Activated T-cell treated with anti-CD3 and anti-CD28 coated beads for 1 hour (primary cell): ENCODE results near the gene NEMP2.
"Not testable (repeated sequence)": the region's sequence is repeated elsewhere in the genome, so short reads cannot be mapped to it uniquely, and the experiment has no call there.

Experiments used
- DNase-seq: peaks from one replicate; pipeline ENCODE4 v3.0.0-alpha.2; 2020; ENCODE audit warnings: low read depth

NEMP2 gene

DNA sequence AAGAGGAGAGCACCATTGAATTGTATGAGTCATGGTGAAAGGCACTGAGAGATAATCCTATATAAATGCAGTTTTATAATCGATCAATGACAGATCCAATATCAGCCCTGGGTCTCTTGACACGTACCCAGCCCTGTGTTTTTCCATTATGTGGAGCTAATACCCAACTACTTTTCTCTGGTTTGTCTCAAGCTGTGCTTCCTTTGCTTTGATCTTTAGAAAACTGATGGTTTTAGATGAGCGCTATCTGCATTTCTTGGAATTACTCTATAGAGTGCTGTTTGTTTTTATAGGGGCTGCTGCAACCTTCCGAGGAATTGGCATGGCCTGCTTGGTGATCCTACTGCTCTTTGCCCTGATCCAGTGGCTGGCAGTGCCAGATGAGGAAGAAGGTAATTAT, 45.0 kb downstream of the NEMP2 start:
- DNase-seq: no peak

DNA sequence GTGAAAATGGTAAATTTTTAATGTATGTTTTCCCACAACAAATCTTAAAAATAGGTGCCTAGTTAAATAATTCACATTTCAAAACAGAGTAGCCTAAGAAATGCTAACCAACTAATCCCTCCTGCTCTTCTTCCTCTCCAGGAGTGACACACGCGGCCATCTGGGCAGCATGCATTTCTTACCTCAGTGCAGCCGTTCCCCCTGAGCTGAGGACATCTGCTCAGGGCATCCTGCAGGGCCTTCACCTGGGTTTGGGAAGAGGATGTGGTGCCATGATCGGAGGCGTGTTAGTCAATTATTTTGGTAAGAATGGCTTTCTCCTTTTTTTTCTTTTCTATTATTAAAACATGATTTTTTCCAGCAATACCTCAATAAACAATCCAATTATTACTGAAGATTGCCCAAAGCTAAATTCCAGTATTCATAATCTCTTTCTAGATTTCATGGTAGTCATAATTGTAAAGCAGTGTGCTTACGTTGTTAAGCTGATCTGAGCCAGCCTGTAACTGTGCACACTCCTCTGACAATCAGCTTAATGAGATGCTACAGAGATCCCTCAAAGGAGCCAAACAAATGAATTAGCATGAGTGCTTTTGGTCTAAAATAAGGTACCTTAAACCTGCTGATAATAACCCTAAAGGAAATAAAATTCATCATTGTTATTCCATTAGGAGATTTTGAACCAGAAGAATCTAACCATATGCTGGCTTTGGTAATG, 45.8 kb downstream of the NEMP2 start:
- DNase-seq: no peak

DNA sequence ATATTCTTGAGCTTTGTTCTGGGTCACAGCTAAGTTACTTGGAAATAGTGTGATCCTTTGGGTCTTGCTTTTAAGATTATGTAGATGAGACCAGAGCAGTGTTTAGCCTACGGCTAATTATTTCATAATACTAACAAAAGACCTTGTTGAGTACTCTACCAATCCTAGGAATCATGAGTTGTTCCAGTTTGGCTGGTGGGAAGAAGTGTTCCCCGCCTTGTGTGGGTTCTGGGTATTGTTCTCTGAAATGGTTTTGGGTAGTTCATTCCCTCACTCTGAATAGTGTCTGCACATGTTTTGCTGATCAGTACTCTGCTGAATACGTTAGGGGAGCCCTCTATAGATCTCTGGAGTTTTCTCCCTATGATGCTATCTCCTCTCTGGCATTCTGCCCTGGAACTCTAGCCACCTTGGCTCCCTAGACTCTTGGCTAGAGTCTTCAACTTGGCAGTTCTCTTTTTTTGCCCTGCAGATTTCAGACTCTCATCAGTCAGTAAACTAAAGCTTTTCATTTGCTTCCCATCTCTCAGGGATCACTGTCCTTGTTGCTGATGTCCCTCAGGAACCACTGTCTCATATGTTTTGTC, 48.4 kb downstream of the NEMP2 start:
- DNase-seq: no peak

DNA sequence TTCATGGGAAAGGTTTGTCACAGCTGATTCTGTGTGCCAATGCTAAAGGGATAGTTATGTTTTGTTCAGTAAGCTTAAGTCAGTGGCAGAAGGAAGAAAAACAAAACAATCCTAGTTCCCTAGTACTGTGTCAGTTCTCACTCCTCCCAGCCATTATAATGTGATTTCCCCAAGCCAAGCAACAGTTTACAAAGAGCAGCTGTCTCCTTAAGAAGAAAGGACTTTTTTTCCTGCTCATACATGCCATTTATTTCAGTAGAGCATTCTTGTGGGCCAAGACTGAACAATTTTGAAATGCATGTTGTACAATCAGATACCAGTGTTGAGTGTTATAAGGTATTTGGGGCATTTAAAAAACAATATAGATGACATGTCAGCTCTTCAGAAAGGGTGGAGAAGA, 52.1 kb downstream of the NEMP2 start:
- DNase-seq: no peak

DNA sequence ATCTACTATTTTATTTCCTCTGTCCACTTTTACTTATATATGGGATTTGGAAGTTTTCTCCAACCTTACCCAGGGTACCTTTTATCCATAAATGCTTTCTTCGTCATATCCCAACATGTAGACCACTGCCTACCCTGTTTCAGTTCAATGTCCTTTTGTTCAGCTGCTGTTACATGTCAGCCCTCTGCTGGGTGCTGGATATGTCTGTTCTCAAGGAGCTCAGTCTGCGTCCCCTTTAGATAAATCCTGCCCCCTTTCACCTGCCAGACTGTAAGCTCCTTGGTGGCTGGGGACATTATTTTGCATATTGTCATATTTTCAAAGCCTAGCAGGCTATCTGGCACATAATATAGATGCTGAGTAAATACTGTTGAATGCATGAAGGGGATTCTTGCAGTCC, 53.2 kb downstream of the NEMP2 start:
- no peak for DNase-seq

DNA sequence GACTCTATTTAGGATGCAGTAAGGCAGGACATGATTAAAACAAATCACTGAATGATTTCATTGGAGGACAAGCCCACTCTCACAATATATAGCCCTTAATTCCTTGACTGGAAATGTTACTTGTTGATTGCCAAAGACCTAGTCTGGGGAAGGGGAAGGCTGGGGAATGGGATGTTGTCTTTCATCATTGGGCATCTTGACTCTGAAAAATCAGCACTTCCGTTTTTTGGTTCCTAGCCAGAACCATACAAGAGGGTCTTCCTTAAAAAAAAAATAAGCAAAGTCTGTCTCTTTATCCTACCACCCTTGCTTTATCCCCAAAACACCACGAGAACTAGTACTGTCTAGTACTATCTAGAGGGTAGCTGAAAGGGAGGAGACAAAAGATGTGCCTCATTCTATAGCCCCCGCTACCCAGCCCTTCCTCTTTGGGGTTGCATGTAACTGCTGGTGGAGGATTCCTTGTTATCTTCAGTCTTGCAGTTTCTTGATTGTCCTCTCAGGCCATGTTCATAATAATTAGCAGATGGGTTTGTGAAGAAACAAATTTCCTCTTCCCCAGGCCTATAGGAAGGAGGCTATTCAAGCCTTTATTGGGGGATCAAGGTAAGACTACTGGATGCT, 55.8 kb downstream of the NEMP2 start:
- DNase-seq: no peak

DNA sequence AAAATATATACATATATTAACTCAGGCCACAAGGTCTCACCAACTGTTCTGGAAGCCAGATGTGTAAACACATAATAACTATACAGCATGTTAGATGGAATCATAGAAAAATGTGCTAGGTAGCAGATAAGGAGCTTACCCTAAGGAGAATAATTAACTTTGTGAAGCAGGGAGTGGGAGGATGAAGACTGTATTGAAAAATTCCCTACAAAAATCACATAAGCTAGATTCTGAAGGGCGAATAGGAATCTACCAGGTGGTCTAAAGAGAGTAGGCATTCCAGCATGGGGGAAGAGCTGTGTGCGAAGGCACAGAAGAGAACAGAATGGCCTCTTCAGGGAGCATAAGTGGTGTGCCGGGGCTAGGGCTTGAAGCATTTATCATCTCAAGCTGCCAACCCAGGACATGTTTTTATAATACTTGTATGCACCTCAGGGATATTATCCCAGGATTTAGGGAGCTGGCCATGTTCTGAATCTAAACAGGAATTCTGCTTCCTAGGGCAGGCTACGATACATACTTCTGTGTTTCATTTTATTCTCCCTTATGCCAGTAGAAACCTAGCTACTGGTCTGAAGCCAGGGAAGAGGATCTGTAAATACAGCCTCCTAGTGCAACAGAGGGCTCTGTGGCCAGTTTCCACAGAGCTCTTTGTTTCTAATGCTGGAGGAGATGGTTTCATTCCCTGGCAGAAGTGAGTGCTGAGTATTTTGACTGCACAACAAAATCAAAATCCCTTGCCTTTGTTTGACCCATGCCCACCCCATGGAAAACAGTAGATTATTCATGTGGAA, 56.7 kb downstream of the NEMP2 start:
- no peak for DNase-seq

DNA sequence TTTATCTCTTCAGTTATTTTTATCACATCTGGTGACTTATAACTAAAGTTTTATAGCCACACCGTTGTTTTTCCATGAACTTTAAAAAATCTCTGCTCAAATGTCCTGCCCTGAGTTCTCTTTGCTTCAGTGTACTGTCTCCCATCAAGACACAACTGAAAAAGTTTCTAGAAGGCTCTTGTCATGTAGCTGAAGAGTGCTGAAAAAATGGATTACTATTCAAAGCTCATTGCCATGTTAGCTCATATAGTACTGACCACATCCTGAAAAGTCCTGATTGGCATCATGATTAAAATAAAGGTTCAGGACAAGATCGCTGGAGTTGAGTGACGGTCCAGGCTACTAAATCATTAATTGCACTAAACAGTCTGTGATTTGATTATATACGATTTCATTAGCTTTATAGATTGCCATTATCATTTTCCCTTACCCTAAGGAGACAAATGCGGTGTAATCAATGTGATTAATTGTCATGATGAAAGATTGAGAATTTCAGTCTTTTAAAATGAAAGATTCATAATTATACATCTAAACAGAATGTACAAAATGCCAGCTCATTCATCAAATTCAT, 64.2 kb downstream of the NEMP2 start:
- no peak for DNase-seq

DNA sequence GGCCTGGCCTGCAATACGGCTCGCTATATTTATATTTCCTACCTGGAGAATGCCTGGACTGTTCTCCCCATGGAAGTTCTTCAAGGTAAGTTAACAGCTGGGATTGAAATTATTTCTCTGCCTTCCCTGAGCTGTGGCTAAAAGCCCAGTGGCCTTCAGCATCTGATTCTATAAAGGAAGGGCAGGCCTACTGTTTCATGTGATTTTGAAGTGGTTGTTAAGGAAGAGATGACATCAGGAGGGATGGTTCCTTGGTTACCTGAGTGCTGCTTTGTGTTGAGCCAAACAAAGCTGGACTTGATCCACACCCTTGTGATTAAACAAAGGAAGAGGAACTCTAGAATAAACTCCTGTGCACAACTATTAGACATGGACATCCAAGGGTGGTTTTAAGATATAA, 64.8 kb downstream of the NEMP2 start:
- DNase-seq: no peak

DNA sequence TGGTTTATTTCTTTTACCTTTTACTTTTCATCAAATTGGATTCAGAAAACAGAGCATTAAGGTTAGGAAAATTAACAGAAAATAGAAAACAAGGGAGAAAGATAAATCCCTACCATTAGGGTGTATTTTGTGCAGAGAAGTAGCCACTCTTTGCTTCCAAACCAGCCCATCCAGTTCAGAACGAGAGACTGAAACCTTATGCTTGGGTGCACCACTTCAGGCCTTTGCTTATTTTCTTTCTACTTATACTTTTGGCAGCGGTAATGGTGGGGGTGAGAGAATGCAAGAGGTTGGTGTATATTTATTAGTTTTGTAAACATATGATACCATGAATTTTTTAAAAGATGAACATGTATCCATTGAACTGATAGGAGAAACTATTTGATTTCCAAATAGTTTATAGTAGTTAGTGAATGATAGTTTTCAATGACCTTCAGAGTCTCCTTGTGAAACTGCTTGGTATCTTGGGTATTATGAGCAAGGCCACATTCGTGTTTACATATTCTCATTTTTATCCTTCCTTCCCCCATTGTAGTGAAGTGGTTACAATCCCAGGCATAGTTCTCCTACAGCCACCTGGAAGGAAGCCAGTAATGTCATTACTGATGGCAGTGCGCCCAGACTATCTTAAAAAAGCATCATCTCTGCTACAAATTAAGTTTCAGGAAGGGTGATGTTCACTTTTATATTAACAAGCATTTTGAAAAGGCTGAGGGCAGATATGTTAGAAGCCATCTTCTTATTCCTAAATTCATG, 65.5 kb downstream of the NEMP2 start:
- no peak for DNase-seq

DNA sequence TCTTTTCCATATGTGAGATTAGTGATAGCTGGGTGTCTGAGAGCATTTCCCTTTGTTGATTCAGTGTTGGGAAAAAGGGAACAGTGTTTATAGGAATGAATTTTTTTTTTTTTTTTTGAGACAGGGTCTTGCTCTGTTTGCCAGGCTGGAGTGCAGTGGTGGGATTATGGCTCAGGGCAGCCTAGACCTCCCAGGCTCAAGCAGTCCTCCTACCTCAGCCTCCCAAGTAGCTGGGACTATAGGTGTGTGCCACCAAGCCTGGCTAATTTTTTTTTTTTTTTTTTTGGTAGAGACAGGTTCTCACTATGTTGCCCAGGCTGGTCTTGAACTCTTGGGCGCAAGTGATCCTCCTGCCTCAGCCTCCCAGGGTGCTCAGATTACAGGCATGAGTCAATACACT, 66.2 kb downstream of the NEMP2 start:
- not testable (repeated sequence) for DNase-seq

DNA sequence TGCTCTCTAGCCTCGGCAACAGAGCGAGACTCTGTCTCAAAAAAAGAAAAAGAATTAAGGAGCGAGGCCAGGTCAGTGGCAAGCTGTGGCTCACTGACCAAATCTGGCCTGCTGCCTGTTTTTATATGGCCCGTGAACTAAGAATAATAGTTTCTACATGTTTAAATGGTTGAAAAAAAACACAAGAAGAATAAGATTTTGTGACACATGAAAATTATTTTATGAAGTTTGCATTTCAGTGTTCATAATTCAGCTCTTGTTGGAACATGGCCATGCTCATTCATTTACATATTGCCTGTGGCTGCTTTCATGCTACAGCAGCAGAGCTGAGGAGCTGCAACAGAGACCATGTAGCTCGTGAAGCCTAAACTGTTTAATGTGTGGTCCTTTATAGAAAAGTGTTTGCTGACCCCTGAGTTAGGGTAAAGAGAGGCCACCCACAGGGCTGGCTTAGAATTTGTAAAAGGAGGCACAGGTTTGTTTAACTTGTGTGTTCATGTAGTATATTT, 66.9 kb downstream of the NEMP2 start:
- no peak for DNase-seq

DNA sequence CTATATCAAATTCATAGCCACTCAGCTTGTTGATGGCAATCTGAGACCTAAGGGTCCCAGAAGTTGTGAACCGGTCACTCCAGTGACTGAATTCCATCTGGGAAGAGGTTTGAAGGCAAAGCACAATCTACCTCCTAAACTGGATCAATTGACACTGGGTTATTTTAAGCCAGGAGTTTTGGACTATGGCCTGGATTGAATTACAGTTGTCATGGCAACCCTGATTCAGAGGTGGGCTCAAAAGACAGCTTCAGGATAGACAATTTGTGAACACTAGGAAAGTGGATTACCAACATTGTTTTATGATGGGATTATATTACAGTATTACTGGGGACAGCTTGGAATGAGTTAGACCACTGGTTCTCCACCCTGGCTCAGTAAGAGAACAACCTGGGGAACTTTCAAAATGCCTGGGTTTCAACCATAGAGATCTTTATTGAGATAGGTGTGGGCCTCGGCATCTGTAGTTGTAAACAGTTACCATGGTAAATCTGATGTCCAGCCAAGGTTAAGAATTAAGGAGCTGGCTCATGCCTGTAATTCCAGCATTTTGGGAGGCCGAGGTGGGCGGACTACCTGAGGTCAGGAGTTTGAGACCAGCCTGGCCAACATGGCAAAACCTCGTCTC, 67.6 kb downstream of the NEMP2 start:
- no peak for DNase-seq

DNA sequence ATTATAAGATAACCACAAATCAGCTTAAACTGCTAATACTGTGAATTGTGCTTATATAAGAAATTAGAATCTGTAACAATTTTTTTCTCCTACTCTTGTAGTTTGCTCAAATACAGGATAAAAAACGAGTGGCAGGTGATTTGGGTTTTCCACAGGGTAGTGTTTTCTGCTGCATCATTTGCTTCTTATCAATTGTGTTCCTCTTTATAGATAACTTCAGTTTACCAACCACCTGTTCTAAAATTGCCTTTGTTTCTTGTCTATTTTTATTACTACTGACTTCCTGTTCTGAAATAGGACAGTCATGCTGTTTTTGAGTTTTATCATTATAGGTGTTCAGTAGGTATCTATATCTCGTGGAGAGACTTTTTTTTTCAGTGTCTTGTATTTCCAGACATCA, 69.5 kb downstream of the NEMP2 start:
- DNase-seq: no peak

DNA sequence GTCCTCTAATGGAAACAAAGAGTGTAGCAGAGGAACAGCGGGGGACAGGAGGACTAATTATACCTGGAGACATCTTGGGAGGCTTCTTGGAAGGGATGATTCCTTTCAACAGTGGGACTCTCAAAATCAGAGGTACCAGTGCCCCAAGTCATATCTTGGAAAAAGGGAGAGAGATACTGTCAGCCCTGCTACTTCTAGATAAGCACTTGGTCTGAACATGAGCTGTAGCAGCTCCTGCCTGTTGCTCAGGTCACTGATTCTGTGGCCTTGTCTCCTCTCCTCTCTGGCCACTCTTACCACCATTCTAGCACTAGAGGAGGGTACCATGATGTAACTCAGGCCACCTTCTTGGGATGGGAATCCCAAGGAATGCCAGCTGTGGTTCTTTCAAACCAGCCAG, 71.9 kb downstream of the NEMP2 start:
- no peak for DNase-seq

DNA sequence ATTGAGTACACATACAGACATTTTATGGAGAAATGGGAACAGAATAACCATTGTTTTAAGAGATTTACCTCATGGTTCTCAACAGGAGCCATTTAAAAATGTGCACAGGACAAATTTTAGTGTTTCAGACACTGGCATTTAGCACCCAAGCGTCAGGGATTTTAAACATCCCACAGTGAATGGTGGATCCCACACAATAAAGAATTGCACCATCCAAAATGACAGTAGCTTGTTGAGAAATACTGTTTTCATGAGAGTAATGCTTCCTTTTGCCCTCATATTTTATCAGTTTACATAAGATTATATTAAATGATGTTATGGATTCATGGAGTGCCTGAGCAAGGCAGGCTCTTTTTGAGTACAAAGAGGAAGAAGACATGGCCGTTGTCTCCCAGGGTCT, 72.3 kb downstream of the NEMP2 start:
- DNase-seq: no peak

DNA sequence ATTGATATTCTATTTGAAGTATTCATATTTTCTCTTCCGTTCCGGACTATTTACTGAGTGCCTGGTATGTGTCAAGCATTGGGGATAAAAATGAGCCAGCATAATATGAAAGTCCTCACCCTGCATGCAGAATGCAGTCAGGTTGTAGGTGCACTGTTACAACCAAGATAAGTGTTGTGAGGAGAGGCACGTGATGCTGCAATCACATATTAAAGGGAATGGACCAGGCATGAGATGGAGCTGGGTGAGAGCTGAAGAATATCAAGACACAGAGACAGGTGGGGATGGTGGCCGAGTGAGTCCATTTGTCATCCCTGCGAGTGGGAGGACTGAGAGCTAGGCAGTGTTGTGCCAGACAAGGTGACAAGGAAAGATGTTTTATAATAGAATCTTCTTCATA, 74.0 kb downstream of the NEMP2 start:
- no peak for DNase-seq

DNA sequence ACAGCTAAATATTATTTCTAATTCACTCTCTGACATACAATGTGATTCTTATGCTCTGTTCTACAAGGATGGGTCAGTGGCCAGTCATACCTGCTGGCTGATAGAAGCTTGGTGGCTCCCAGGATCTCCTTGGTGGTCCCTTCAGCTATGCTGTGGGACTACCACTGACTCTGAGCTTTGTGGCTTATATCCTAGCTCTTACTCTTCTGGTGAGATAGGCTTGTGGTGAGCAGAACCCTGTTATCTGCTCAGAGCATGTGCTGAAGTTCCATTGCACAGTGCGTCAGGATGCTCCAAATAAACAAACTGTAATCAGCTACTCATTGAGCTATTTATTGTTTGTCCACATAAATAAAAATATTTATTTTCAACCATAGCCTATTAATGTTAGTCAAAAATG, 74.6 kb downstream of the NEMP2 start:
- no peak for DNase-seq

DNA sequence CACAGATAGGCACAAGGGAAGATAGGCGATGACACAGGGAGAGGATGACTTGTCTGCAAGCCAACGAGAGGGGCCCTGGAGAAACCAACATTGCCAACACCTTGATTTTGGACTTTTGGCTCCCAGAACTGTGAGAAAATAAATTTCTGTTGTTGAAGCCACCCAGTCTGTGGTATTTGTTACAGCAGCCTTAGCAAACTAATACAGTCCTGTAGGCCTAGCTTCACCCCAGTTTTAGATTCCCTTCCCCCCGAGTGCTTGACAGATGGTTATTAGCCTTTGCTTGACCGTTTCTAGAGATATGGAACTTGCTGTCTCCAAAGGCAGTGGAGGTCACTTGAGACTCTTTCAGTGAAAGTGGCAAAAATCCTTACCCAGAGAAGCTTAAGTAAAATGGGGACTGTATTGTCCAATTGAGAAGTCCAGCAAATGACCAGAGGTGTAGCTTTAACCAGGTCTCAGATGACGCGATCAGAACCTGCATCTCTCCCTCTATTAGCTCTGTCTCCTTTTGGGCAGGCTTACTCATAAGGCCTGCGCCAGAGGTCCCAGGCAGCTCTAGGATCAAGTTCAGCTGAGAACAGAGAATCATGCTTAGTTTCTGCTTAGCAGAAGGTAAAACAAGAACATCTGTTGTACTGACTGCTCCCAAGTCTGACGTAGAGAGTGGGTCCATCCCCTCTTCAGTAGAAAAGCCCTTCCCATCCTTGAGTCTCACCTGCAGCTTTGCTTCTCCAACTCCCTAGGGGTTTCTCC, 76.0 kb downstream of the NEMP2 start:
- DNase-seq: no peak

DNA sequence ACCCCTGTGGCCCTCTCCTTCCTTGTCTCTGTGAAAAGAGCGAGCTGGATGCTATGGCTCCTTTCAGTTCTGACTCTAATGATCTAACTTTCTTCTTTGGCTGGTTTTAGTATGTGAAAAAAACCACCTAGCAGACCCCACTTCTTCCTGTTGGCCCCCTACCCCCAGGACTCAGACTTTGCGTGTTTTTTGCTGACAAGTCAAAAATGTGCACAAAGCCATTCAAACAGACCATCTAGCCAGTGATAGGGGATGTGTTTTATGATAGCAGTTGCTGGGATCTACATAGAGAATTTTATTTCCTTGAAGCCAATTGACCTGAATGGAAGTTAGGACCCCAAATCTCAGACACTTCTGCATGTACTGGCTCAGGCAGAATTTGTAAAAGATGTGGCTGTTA, 77.3 kb downstream of the NEMP2 start:
- no peak for DNase-seq
